Cerebellar cortex (tissue), 1 donor: ENCODE measurements around the gene RPLP1.

ENCODE experiments used
- DNase-seq: peaks from one replicate; pipeline ENCODE4 v3.0.0-alpha.2; 2015; ENCODE audit warnings: low spot score

The RPLP1 gene

GRCh38 chr15:69498282-69498681 lies 45.7 kb downstream of the RPLP1 start:
- DNase-seq, result no peak

DNA sequence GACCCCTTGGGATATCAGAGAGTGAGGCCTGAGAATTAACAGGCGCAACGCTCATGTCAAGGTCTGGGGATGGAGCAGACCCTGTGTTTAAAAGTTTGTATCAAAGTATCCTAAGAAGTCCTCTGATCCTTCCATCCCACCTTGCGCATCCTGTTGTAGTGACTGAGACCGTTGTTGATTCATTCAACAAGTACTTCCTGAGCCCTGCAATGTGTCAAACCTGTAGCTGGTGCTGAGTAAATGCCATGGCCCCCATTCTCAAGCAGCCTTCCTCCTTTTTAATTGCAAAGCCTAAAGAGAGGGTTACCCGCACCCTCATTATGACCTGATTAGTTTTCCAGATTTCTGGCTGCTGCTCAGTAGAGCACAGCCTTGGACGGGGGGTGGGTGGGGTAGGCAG lies 46.4 kb downstream of the RPLP1 start:
- DNase-seq, result no peak

- DNase-seq, result peak; percentile 81
These were observed 47.0 kb downstream of the RPLP1 start for GRCh38 chr15:69499521-69500211.

DNA sequence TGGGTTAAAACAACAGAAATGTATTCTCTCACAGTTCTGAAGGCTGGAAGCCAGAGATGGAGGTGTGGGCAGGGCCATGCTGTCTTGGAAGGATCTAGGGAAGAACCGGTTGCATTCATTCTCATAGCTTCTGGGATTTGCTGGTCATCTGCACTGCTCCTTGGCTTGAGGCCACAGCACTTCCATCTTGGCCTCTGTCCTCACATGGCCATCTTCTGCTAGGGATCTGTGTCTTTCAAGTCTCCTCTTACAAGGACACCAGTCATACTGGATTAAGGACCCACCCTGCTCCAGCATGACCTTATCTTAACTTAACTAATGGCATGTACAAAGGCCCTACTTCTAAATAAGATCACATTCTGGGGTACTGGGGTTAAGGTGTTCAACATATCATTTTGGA lies 47.7 kb downstream of the RPLP1 start:
- no peak for DNase-seq

DNA sequence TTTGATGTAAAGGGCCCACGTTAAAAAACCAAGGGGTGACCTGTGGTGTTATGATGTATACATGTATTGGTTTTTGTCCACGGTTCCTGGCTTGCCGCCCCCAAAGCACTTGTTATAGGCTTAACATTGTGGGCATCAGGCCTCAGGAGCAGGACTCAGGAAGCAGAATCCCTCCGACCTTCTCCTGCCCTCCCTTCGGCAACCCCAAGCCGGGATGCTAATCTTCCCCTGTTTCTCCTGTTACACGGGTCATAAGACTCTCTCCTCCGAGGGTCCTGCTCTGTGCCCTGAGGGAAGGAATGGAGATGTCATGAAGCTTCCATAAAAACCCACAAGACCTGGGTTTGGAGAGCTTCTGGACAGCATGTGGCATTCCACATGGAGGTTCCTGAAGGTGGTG lies 48.8 kb downstream of the RPLP1 start:
- DNase-seq, result no peak

GRCh38 chr15:69502470-69503045 lies 49.9 kb downstream of the RPLP1 start:
- DNase-seq, result no peak

- no peak for DNase-seq
These were observed 51.9 kb downstream of the RPLP1 start for GRCh38 chr15:69504352-69505040.
